H1 (cell line): ENCODE data around the gene CBS. TPM values are rescaled to one million over a fixed set of nuclear protein-coding genes. Genes with fewer than 3 reads are reported as not detected.

Experiments used
- JUN ChIP-seq: IDR thresholded peaks from 2 replicates; pipeline ENCODE4 v1.6.1; 2011; ENCODE audit warnings: low read depth, mild to moderate bottlenecking, improper control_type of control experiment, low read length
- NRF1 ChIP-seq: IDR thresholded peaks from 2 replicates; pipeline ENCODE4 v1.6.1; 2011; ENCODE audit warnings: mild to moderate bottlenecking, low read depth, low read length, improper control_type of control experiment
- polyA plus RNA-seq, 7 experiments: library from polyadenylated mRNA; depleted of rRNA in 3 of 7; stranded (reverse) in 5 of 7; unstranded in 2 of 7; fragments of >200 nt in 5 of 7; fragments of 200-250 nt in 2 of 7; gene quantifications; 1 replicate in 5 of 7; 2 replicates in 1 of 7; 4 replicates in 1 of 7; pipeline versions ENCODE4 v1.2.1 to v1.2.3, GENCODE V29; 2011 to 2013; ENCODE audit warnings: missing spikeins in 2 of 7, mixed read lengths in 2 of 7
- total RNA-seq: library from RNA; stranded (reverse); fragmentation: NEBNext Ultra II Directional; extraction: Animal tissue kit (Norgen Biotek cat#: 25700); gene quantifications from 2 replicates; pipeline ENCODE4 v1.2.1, GENCODE V29; 2021

CBS gene
- total and polyA plus RNA-seq, 2 of the 8 experiments (the other 6 are each of a cell fraction or from before 2014, with no cell fraction given) = 114 to 455 TPM

GRCh38 chr21:43020177-43020576 lies 55.5 kb downstream of the CBS start (continued):
- no peak for TF ChIP-seq JUN
- TF ChIP-seq NRF1 = no peak
